Fibroblast of the aortic adventitia (primary cell): ENCODE results near the gene ST8SIA6. TPM values are rescaled to one million over a fixed set of nuclear protein-coding genes. Genes with fewer than 3 reads are reported as not detected.
"Not testable (repeated sequence)": the region's sequence is repeated elsewhere in the genome, so short reads cannot be mapped to it uniquely, and the experiment has no call there.

Experiments used
- DNase-seq: peaks from one replicate; pipeline ENCODE4 v3.0.0-alpha.2; 2010; ENCODE audit warnings: low read depth
- H3K4me3 ChIP-seq: 2 replicates; pipeline ENCODE4 v1.5.1; 2011; ENCODE audit warnings: low read depth, mild to moderate bottlenecking, control low read depth, low read length, moderate library complexity
- total RNA-seq: library from RNA; depleted of rRNA; stranded (reverse); fragments of >200 nt; gene quantifications from 2 replicates; pipeline ENCODE4 v1.2.3, GENCODE V29; 2012; ENCODE audit warnings: low replicate concordance
- TF ChIP-seq, protein P1 (sequence below): IDR thresholded peaks from 2 replicates; pipeline ENCODE4 v1.5.1; 2011; ENCODE audit warnings: mild to moderate bottlenecking, low read length, control low read depth, inconsistent platforms; ENCODE audit not compliant: insufficient read depth

ST8SIA6 gene
- total RNA-seq, 1 donor = 0.09 TPM

DNA sequence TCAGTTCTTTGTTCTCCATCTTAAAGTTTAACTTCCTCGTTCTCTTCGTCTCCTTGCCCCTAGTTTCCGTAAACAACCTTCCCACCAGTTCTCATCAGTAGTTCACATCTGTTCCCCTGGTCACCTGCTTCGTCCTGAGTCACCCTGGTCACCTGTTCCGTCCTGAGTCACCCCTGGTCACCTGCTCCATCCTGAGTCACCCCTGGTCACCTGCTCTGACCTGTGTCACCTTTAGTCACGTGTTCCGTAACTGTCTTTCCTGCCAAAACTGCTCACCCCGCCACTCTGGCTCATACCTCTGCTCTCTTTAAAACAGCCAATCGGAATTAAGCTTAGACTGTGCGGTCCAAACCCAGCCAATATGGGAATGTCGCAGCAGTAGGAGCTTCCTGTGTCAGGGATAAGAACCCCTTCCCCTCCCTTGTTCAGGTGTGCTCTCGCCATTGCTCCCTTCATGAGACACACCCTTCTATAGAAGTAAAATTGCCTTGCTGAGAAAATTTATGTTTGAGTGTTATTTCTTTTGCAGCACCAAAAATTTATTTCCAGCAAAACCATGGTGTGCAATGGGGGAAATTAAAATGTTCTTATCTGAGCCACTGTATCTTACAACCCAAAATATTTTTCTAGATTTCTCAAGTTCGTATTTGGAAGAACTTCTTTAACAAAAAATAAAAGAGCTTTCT, 114.1 kb downstream of the ST8SIA6 start:
- H3K4me3 ChIP-seq = no peak overlapping the region
- DNase-seq = no peak
- TF ChIP-seq, protein P1, sequence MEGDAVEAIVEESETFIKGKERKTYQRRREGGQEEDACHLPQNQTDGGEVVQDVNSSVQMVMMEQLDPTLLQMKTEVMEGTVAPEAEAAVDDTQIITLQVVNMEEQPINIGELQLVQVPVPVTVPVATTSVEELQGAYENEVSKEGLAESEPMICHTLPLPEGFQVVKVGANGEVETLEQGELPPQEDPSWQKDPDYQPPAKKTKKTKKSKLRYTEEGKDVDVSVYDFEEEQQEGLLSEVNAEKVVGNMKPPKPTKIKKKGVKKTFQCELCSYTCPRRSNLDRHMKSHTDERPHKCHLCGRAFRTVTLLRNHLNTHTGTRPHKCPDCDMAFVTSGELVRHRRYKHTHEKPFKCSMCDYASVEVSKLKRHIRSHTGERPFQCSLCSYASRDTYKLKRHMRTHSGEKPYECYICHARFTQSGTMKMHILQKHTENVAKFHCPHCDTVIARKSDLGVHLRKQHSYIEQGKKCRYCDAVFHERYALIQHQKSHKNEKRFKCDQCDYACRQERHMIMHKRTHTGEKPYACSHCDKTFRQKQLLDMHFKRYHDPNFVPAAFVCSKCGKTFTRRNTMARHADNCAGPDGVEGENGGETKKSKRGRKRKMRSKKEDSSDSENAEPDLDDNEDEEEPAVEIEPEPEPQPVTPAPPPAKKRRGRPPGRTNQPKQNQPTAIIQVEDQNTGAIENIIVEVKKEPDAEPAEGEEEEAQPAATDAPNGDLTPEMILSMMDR = no peak

DNA sequence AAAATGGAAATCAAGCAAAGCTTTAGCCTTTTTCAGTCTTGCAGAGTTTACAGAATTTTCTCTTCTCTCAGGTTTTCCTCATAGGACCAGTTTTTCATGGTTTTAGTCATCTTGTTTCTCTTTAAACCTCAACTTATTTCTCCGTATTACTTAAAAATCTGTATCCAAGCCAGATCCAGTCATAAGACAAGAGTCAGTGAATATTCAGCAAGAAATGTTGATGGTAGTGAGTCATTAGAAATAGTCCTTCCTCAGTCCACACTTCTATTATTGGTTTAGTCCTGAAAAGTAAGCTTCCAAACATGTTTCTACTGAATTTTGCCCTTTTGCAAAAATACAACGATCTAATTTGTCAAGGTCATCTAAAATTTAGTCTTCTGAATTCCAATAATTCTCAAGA, 119.3 kb downstream of the ST8SIA6 start:
- peak; percentile 86 for DNase-seq
- TF ChIP-seq, protein P1 = no peak
- H3K4me3 ChIP-seq = no peak overlapping the region

DNA sequence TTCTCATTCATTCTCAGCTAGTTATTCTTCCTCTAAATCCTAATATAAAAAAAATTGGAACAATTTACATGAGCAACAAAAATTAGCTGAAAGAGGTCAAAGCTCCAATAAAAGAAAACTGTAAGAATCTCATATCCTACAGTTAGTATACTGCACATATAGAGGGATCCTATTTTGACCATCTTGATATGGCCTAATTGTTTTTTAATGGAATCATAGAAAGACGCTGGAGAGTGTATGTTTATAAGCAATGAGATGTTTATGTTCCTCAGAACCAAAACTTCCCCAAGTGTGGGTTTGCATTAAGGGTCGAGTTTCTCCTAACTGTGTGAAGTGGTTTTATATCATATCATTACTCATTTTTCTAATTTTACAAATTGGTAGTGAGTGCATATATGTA, 123.9 kb downstream of the ST8SIA6 start:
- TF ChIP-seq, protein P1 = no peak
- no peak for DNase-seq
- H3K4me3 ChIP-seq = no peak overlapping the region

DNA sequence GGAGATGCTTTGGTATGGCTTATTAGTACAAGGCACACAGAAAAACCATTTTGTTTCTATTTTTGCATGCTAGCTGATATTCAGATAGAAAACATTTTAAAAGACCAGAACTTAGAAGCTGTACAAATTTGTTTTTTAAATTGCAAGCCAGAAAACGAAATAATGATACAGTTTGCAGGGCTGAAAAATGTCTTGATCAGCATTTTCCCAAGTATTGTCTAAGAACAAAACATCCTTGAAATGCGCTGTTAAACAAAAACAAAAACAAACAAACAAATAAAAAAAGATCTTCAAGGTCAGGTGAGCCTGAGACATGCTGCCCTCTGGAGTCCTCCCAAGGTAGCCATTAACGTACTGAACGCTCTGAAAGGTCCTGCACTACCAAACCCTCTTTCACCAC, 128.0 kb downstream of the ST8SIA6 start:
- TF ChIP-seq, protein P1 = no peak
- DNase-seq = no peak
- H3K4me3 ChIP-seq = no peak overlapping the region

DNA sequence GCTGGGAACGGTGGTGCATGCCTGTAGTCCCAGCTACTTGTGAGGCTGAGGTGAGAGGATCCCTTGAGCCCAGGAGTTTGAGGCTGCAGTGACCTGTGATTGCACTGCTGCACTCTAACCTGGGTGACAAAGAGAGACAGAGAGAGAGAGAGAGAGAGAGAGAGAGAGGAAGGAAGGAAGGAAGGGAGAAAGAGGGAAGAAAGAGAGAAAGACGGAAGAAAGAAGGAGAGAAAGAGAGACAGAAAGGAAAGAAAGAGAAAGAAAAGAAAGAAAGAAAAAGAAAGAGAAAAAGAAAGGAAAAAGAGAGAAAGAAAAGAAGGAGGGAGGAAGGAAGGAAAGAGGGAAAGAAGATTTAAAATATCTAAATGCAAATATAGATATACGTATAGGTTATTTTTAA, 132.4 kb downstream of the ST8SIA6 start:
- H3K4me3 ChIP-seq, DNase-seq: not testable (repeated sequence)

DNA sequence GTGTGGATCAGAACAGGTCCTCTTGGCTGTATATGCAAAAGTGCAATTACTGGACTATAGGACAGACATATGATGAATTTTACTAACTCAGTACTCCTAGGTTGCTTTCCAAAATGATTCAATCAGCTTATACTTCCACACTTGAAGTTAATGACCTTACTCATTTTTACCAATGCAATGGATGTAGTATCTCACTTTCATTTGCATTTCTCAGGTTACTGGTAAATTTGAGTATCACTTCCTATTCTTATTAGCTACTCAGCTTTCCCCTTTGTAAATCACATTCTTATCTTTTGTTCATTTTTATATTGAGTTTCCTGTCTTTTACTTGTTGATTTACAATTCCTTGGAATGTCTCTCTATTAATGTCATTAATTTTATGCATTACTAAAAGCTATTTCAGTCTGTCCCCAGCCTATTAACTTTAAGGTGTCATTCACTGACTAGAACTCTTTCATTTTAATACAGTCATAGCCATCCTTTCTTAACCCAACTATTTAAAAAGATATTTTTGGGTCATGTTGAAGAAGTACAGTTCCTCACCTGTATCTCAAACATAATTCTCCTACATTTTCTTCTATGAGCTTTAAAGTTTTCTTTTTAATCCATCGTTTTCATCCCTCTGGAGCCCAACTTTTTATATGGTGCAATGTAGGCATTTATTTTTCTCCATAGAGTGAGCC, 137.8 kb downstream of the ST8SIA6 start:
- no peak overlapping the region for H3K4me3 ChIP-seq
- no peak for DNase-seq
- TF ChIP-seq, protein P1 = no peak

DNA sequence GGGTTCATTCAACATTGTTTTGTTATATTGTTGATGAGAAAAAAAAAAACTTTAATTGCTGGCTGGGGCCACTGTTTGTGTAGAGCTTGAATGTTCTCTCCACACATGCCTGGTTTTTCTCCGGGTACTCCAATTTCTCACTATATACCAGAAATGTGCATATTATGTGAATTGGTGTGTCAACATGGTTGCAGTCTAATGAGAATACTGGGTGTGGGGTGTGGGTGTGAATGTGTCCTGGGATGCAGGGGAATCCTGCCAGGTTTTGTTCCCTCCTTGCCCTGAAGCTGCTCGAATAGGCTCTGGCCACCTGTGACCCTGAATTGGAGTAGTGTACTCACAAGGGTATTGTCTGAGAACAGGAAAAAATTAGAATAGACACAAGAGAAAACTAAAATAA, 145.0 kb downstream of the ST8SIA6 start:
- DNase-seq = no peak
- TF ChIP-seq, protein P1 = no peak
- no peak overlapping the region for H3K4me3 ChIP-seq
